GM18498 (cell line): ENCODE data around the gene TRIML2.
"Not testable (repeated sequence)": the region's sequence is repeated elsewhere in the genome, so short reads cannot be mapped to it uniquely, and the experiment has no call there.

Source experiments
- ATAC-seq: cut with Tn5 transposase; IDR thresholded peaks from one replicate; pipeline ENCODE4 v1.9.1; 2021; ENCODE audit warnings: mild to moderate bottlenecking, moderate library complexity; ENCODE audit not compliant: unreplicated experiment

The TRIML2 gene

GRCh38 chr4:188107931-188108843 is 1.2 kb downstream of the TRIML2 start:
- ATAC-seq, result no peak

- ATAC-seq, result no peak
Measured at GRCh38 chr4:188106454-188106853, 2.9 kb downstream of the TRIML2 start.

- no peak for ATAC-seq
Measured at GRCh38 chr4:188092824-188093223, 16.6 kb downstream of the TRIML2 start.

- no peak for ATAC-seq
Measured at GRCh38 chr4:188086858-188087257, 22.5 kb downstream of the TRIML2 start.

GRCh38 chr4:188082796-188083195 is 26.6 kb downstream of the TRIML2 start:
- no peak for ATAC-seq

GRCh38 chr4:188078116-188078515 is 31.3 kb downstream of the TRIML2 start:
- no peak for ATAC-seq

GRCh38 chr4:188076169-188076568 is 33.2 kb downstream of the TRIML2 start:
- no peak for ATAC-seq

- ATAC-seq, result no peak
Measured at GRCh38 chr4:188061083-188061482, 48.3 kb downstream of the TRIML2 start.

- ATAC-seq, result no peak
Measured at GRCh38 chr4:188053302-188053701, 56.1 kb downstream of the TRIML2 start.

- no peak for ATAC-seq
Measured at GRCh38 chr4:188046657-188047056, 62.7 kb downstream of the TRIML2 start.

- ATAC-seq, result not testable (repeated sequence)
Measured at GRCh38 chr4:188045461-188045860, 63.9 kb downstream of the TRIML2 start.

- ATAC-seq, result no peak
Measured at GRCh38 chr4:188043154-188043553, 66.2 kb downstream of the TRIML2 start.

GRCh38 chr4:188042191-188042590 is 67.2 kb downstream of the TRIML2 start:
- no peak for ATAC-seq

GRCh38 chr4:188041721-188042120 is 67.7 kb downstream of the TRIML2 start:
- ATAC-seq, result no peak
